Fibroblast of mammary gland (primary cell): ENCODE measurements around the gene CRYGS.

Experiments used
- DNase-seq: peaks from one replicate; pipeline ENCODE4 v3.0.0-alpha.2; 2010; ENCODE audit warnings: low read depth
- H3K4me3 ChIP-seq: 2 replicates; pipeline ENCODE4 v1.5.1; 2011; ENCODE audit warnings: low read depth, mild to moderate bottlenecking, low read length, moderate library complexity; ENCODE audit not compliant: control insufficient read depth
- TF ChIP-seq, protein P1 (sequence below): conservative IDR thresholded peaks from 2 replicates; pipeline ENCODE4 v1.5.1; 2011; ENCODE audit warnings: low read depth, low read length, inconsistent platforms; ENCODE audit not compliant: control insufficient read depth, insufficient read depth

Gene CRYGS

DNA sequence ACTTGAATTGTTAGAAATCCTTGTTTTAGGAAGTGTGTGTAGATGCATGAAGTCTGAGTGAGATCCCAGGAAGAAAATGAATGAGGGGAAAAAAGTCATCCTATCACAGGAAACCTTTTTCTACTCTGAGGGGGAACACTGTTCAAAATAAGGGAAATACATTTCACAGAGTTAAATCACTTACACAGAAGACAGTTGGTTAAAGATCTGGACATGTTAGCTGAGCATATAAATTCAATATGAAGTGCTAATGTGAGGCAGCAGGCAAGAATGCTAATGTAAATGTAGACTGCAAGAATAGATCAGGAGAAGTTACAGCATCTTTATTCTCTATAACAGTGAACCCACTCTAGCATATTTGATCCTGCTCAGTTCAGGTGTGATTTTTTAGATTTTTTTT, 20.4 kb upstream of the CRYGS start:
- no peak for DNase-seq
- TF ChIP-seq, protein P1, sequence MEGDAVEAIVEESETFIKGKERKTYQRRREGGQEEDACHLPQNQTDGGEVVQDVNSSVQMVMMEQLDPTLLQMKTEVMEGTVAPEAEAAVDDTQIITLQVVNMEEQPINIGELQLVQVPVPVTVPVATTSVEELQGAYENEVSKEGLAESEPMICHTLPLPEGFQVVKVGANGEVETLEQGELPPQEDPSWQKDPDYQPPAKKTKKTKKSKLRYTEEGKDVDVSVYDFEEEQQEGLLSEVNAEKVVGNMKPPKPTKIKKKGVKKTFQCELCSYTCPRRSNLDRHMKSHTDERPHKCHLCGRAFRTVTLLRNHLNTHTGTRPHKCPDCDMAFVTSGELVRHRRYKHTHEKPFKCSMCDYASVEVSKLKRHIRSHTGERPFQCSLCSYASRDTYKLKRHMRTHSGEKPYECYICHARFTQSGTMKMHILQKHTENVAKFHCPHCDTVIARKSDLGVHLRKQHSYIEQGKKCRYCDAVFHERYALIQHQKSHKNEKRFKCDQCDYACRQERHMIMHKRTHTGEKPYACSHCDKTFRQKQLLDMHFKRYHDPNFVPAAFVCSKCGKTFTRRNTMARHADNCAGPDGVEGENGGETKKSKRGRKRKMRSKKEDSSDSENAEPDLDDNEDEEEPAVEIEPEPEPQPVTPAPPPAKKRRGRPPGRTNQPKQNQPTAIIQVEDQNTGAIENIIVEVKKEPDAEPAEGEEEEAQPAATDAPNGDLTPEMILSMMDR, result no peak
- no peak overlapping the region for H3K4me3 ChIP-seq

DNA sequence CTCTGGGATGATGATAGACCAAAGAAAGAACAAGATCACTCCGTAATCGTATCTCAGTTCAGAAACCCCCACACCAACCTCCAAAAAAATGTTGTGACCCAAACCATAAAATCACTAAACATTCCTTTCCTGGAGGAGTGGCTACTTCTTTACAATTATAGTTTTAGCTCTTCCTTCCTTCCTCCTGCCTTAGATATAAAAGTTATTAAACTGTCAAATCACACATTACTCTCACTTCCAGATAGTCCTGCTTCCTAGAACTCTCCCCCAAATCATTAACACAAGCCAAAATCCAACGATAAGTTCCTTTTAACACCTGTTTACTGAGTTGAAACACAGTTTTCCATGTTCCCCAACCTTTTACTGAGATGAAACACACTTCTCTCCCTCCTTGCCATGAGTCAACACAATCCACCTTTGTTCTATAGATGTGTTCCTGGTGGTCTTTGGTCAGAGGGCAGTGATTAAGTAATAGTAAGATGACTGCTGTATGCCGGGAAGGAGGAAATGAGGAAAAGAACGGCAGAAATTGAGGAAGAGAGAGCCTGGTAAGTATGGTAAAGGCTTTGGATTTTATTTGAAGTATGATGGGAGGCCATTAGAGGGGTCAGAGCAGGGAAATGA, 8.3 kb upstream of the CRYGS start:
- TF ChIP-seq, protein P1, result no peak
- DNase-seq, result no peak
- no peak overlapping the region for H3K4me3 ChIP-seq

DNA sequence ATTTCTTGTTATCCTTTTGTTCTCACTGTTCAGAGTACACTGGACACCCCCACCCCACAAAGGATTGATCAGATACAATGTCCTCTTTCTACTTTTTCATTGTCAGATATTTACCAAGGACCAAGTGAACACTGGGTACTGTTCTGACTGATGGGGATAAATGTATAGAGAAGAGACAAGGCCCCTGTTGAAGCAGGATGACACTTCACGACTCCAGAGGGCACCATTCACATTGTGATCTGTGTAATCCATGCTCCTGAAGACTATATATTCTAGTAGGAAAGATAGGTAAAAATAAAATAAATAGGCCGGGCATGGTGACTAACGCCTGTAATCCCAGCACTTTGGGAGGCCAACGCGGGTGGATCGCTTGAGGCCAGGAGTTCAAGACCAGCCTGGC, 7.2 kb upstream of the CRYGS start:
- H3K4me3 ChIP-seq, result no peak overlapping the region
- DNase-seq, result no peak
- TF ChIP-seq, protein P1, result no peak

DNA sequence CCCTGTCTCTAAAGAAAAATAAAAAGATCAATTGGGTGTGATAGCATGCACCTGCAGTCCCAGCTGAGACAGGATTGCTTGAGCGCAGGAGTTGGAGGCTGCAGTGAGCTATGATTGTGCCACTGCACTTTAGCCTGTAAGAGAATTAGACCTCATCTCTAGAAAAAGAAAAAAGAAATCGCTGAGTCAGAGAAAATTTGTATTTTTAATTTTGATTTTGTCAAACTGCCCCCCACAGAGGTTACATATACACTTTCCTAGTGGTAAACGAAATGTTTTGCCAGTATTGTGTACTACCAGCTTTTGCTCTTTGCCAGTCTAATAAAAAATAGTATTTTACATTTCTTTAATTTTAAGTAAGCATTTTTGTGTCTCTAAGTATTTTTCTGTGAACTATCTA, 5.3 kb upstream of the CRYGS start:
- no peak overlapping the region for H3K4me3 ChIP-seq
- TF ChIP-seq, protein P1, result no peak

DNA sequence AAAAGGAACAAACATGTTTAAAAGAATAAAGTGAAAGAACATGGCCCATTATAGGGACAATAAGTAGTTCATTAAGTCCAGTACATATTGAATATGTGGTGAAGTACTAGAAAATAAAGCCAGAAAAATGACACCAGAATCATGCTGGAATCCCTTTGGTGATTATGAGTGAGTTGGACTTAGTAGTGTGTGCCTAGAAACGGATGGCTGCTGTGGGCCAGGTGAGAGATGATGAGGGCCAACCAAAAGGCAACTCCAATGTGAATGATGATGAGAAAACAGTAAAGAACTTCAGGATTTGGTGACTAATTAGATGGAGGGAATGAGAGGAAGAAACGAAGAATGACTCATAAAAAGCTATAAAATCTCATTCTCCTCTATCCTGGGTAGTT, 3.3 kb downstream of the CRYGS start:
- TF ChIP-seq, protein P1, result no peak
- H3K4me3 ChIP-seq, result no peak overlapping the region
- DNase-seq, result peak; percentile 54

More for the DNA sequence above, 5.3 kb upstream of the CRYGS start:
- DNase-seq, result no peak

DNA sequence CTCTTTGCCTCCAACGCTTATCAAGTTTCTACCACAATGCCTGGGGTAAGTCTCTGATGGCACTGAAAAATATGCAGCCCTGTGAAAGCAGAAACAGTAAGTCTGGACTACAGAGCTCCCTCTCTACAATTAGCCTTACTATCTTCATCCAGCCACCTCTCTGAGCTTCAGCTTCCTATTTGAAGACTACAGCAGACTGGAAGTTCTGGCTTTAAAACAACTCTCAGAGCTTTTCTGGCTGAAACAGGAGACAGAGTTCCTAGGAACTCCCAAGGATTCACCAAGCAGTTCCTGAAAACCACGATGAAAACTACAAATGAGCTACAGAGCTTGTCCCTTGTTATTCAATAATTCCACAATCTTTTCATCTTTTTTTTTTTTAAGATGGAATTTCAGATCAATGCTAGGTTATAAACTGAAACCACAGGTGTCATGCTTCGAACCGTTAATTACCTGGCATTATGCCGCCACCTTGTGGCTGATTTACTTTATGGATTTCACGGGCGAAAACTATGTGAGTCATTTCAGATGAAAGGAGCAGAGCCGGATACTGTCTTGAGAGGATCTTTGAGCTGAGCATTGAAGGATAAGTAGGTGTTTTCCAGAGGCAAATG, 3.9 kb downstream of the CRYGS start:
- peak; percentile 81 for DNase-seq
- no peak overlapping the region for H3K4me3 ChIP-seq
- TF ChIP-seq, protein P1, result peak; percentile 66
